DND-41 (cell line): ENCODE measurements around the gene BCL11A.

Experiments
- ATAC-seq: fragments of 200-7000 bp; cut with Tn5 transposase; 3 replicates; pipeline ENCODE4 v1.9.1; 2021; ENCODE audit warnings: low read depth; ENCODE audit not compliant: insufficient read depth
- DNase-seq: peaks from one replicate; pipeline ENCODE4 v3.0.0-alpha.2; 2020
- H2AFZ ChIP-seq: 2 replicates; pipeline ENCODE4 v1.6.0; 2012; ENCODE audit warnings: low read depth, low read length
- H3K27ac ChIP-seq: 2 replicates; pipeline ENCODE4 v1.5.1; 2012; ENCODE audit warnings: low read length, inconsistent platforms
- H3K27me3 ChIP-seq: fragments of 200-600 bp; sonication (generic); 2 replicates; pipeline ENCODE4 v1.6.0; 2012; ENCODE audit warnings: low read length, mild to moderate bottlenecking, inconsistent platforms; ENCODE audit not compliant: insufficient read depth, poor library complexity
- H3K36me3 ChIP-seq: 2 replicates; pipeline ENCODE4 v1.5.1; 2012; ENCODE audit warnings: low read length, inconsistent platforms; ENCODE audit not compliant: insufficient read depth
- H3K4me1 ChIP-seq: 2 replicates; pipeline ENCODE4 v1.5.1; 2012; ENCODE audit warnings: mild to moderate bottlenecking, low read length; ENCODE audit not compliant: insufficient read depth
- H3K4me2 ChIP-seq: 2 replicates; pipeline ENCODE4 v1.6.0; 2012; ENCODE audit warnings: mild to moderate bottlenecking, moderate library complexity, low read length, inconsistent platforms; ENCODE audit not compliant: insufficient read depth
- H3K4me3 ChIP-seq, 2 experiments: fragments of 200-600 bp in 1 of 2; shearing (Covaris generic) in 1 of 2; 2 replicates each; pipeline ENCODE4 v1.5.1; 2012 to 2016; ENCODE audit warnings: inconsistent platforms in 2 of 2, low read length in 2 of 2, mild to moderate bottlenecking in 2 of 2, low read depth in 1 of 2, moderate library complexity in 1 of 2
- H3K79me2 ChIP-seq: 2 replicates; pipeline ENCODE4 v1.6.0; 2012; ENCODE audit warnings: low read length, inconsistent platforms; ENCODE audit not compliant: insufficient read depth
- H3K9ac ChIP-seq: 2 replicates; pipeline ENCODE4 v1.6.0; 2012; ENCODE audit warnings: low read depth, mild to moderate bottlenecking, inconsistent platforms, low read length, moderate library complexity
- H3K9me3 ChIP-seq: 2 replicates; pipeline ENCODE4 v1.5.1; 2012; ENCODE audit warnings: low read length, moderate library complexity, mild to moderate bottlenecking, inconsistent platforms; ENCODE audit not compliant: insufficient read depth, severe bottlenecking
- H4K20me1 ChIP-seq: 2 replicates; pipeline ENCODE4 v1.6.0; 2012; ENCODE audit warnings: low read length; ENCODE audit not compliant: insufficient read depth
- EZH2 ChIP-seq: IDR thresholded peaks from 3 replicates; pipeline ENCODE4 v1.6.1; 2012; ENCODE audit warnings: borderline replicate concordance, low read depth, mild to moderate bottlenecking, moderate library complexity, low read length, inconsistent platforms; ENCODE audit not compliant: severe bottlenecking
- TF ChIP-seq, protein P1 (sequence below): IDR thresholded peaks from 2 replicates; pipeline ENCODE4 v1.5.1; 2012; ENCODE audit warnings: borderline replicate concordance, low read length, moderate library complexity, mild to moderate bottlenecking; ENCODE audit not compliant: poor library complexity, severe bottlenecking; ENCODE audit errors: extremely low read depth

The BCL11A gene

GRCh38 chr2:60570251-60570650 lies 16.8 kb upstream of the BCL11A start:
- no peak overlapping the region for H2AFZ ChIP-seq
- no peak overlapping the region for H3K27ac ChIP-seq
- H3K9me3 ChIP-seq: no peaks in the 10 kb centered on the region
- no peaks in the 10 kb centered on the region for H3K79me2 ChIP-seq
- H3K4me1 ChIP-seq: peaks cover 24% of the 10 kb centered on the region
- H4K20me1 ChIP-seq: no peaks in the 10 kb centered on the region
- no peak overlapping the region; a peak in 1 of 4 replicates for H3K4me3 ChIP-seq
- peaks cover 68% of the 10 kb centered on the region for H3K27me3 ChIP-seq
- TF ChIP-seq, protein P1, sequence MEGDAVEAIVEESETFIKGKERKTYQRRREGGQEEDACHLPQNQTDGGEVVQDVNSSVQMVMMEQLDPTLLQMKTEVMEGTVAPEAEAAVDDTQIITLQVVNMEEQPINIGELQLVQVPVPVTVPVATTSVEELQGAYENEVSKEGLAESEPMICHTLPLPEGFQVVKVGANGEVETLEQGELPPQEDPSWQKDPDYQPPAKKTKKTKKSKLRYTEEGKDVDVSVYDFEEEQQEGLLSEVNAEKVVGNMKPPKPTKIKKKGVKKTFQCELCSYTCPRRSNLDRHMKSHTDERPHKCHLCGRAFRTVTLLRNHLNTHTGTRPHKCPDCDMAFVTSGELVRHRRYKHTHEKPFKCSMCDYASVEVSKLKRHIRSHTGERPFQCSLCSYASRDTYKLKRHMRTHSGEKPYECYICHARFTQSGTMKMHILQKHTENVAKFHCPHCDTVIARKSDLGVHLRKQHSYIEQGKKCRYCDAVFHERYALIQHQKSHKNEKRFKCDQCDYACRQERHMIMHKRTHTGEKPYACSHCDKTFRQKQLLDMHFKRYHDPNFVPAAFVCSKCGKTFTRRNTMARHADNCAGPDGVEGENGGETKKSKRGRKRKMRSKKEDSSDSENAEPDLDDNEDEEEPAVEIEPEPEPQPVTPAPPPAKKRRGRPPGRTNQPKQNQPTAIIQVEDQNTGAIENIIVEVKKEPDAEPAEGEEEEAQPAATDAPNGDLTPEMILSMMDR: no peak
- TF ChIP-seq EZH2: no peak
- no peak overlapping the region for H3K9ac ChIP-seq
- DNase-seq: no peak
- H3K4me2 ChIP-seq: peak overlapping the region; percentile 79; the same call in 1 of the 2 replicates
- no peak for ATAC-seq
- H3K36me3 ChIP-seq: no peaks in the 10 kb centered on the region

DNA sequence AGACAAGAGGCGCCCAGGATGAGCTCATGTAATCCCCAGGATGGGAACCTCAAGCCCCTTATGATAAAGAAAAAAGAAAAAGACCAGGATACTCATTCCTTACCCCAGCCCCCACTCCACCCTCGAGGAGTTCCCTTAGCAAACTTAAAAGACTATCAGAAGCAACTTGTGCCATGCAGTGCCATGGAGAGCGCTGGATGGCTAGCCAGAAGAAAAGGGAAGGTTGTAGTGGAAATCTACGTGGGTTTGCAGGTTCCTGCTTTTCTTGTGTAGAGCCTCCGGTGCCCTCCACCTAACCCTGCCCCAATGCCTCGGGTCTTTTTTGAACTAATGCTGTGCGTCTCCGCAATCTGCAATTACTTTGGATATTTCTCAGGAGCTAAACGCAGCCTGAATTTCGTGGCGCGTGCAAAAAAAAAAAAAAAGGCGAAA lies 16.2 kb upstream of the BCL11A start:
- Histone ChIP-seq H3K9ac (peak overlapping the region; percentile 39), H3K4me3 (peak overlapping the region; percentile 19 to 61; a peak in 3 of 4 replicates), H3K27me3 (peaks cover 68% of the 10 kb centered on the region)

GRCh38 chr2:60567919-60568768 lies 14.7 kb upstream of the BCL11A start:
- peak overlapping the region; percentile 79; the same call in 1 of the 2 replicates for H3K4me2 ChIP-seq
- ATAC-seq: no peak
- no peaks in the 10 kb centered on the region for H4K20me1 ChIP-seq
- no peak for TF ChIP-seq EZH2
- TF ChIP-seq, protein P1: no peak
- H3K27me3 ChIP-seq: peaks cover 63% of the 10 kb centered on the region
- H3K4me1 ChIP-seq: peaks cover 25% of the 10 kb centered on the region
- H3K79me2 ChIP-seq: no peaks in the 10 kb centered on the region
- no peak overlapping the region for H3K4me3 ChIP-seq
- H2AFZ ChIP-seq: no peak overlapping the region
- no peaks in the 10 kb centered on the region for H3K36me3 ChIP-seq
- DNase-seq: no peak
- no peaks in the 10 kb centered on the region for H3K9me3 ChIP-seq
- no peak overlapping the region for H3K27ac ChIP-seq
- no peak overlapping the region for H3K9ac ChIP-seq

More for the DNA sequence above, 16.2 kb upstream of the BCL11A start:
- ATAC-seq (peak; percentile 52; the same call in 2 of the 3 replicates), DNase-seq (peak; percentile 13)
- no peaks in the 10 kb centered on the region for H3K9me3 ChIP-seq
- peak overlapping the region; percentile 79 for H3K4me2 ChIP-seq
- TF ChIP-seq, protein P1: no peak
- TF ChIP-seq EZH2: no peak
- H3K36me3 ChIP-seq: no peaks in the 10 kb centered on the region
- H3K4me1 ChIP-seq: peaks cover 25% of the 10 kb centered on the region
- no peaks in the 10 kb centered on the region for H3K79me2 ChIP-seq
- H4K20me1 ChIP-seq: no peaks in the 10 kb centered on the region
- H3K27ac ChIP-seq: no peak overlapping the region
- H2AFZ ChIP-seq: peak overlapping the region; percentile 30
